Endothelial cell of umbilical vein (primary cell): ENCODE results near the gene ZBTB7C.

Experiments used
- EZH2 ChIP-seq: IDR thresholded peaks from 2 replicates; pipeline ENCODE4 v1.6.1; 2012; ENCODE audit warnings: borderline replicate concordance, low read depth, mild to moderate bottlenecking, moderate library complexity, low read length, inconsistent platforms; ENCODE audit not compliant: severe bottlenecking
- FOS ChIP-seq: IDR thresholded peaks from 2 replicates; pipeline ENCODE4 v1.6.1; 2011; ENCODE audit warnings: mild to moderate bottlenecking, low read length, moderate library complexity, borderline replicate concordance; ENCODE audit not compliant: insufficient read depth
- POLR2A ChIP-seq: IDR thresholded peaks from 2 replicates; pipeline ENCODE4 v1.6.1; 2012; ENCODE audit warnings: low read depth, mild to moderate bottlenecking, control low read depth, low read length
- POLR2AphosphoS5 ChIP-seq: IDR thresholded peaks from 2 replicates; pipeline ENCODE4 v1.6.1; 2012; ENCODE audit warnings: low read depth, mild to moderate bottlenecking, control low read depth, low read length, moderate library complexity; ENCODE audit not compliant: insufficient read depth
- TF ChIP-seq, protein P1 (sequence below), 2 donors: IDR thresholded peaks; 1 replicate in 1 of 2; 2 replicates in 1 of 2; pipeline ENCODE4 v1.5.1; 2011; ENCODE audit warnings: low read length in 2 of 2, mild to moderate bottlenecking in 2 of 2, moderate library complexity in 2 of 2, control low read depth in 1 of 2, inconsistent platforms in 1 of 2, low read depth in 1 of 2; ENCODE audit not compliant: insufficient read depth in 1 of 2; ENCODE audit errors: extremely low read depth in 1 of 2
- TF ChIP-seq, protein P2 (sequence below): IDR thresholded peaks from 2 replicates; pipeline ENCODE4 v1.6.1; 2011; ENCODE audit not compliant: insufficient read depth, insufficient read length

DNA sequence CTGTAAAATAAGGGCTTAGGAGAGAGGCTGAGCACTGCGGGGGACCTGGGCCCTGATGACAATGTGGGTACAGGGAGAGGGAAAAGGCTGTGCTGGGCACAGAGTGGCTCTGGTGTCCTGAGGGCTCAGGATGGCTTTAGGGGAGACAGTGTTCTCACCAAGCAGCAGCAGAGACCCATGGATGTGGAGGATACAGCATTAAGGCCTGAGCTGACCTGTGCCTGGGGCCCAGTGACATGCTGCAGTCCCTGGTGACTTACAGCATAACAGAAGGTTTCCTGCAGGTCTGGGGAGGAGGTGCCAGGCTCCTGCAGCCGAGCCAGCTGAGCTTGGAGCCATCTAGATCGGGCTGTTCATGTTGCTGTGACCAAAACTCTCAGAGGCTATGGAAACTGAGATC, 287.4 kb downstream of the ZBTB7C start:
- TF ChIP-seq POLR2AphosphoS5: no peak
- TF ChIP-seq POLR2A: no peak
- TF ChIP-seq, protein P1, sequence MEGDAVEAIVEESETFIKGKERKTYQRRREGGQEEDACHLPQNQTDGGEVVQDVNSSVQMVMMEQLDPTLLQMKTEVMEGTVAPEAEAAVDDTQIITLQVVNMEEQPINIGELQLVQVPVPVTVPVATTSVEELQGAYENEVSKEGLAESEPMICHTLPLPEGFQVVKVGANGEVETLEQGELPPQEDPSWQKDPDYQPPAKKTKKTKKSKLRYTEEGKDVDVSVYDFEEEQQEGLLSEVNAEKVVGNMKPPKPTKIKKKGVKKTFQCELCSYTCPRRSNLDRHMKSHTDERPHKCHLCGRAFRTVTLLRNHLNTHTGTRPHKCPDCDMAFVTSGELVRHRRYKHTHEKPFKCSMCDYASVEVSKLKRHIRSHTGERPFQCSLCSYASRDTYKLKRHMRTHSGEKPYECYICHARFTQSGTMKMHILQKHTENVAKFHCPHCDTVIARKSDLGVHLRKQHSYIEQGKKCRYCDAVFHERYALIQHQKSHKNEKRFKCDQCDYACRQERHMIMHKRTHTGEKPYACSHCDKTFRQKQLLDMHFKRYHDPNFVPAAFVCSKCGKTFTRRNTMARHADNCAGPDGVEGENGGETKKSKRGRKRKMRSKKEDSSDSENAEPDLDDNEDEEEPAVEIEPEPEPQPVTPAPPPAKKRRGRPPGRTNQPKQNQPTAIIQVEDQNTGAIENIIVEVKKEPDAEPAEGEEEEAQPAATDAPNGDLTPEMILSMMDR (IDR thresholded peaks at IDR 0.05; ENCODE audit: extremely low read depth in 1 of 2, insufficient read depth in 1 of 2, low read depth in 1 of 2, low read length in 2 of 2): no peak
- TF ChIP-seq, protein P2, sequence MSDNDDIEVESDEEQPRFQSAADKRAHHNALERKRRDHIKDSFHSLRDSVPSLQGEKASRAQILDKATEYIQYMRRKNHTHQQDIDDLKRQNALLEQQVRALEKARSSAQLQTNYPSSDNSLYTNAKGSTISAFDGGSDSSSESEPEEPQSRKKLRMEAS: no peak
- no peak for TF ChIP-seq EZH2
- no peak for TF ChIP-seq FOS
